HCT116 (cell line): ENCODE measurements around the gene CFD. TPM values are rescaled to one million over a fixed set of nuclear protein-coding genes. Genes with fewer than 3 reads are reported as not detected.
"Not testable (repeated sequence)": the region's sequence is repeated elsewhere in the genome, so short reads cannot be mapped to it uniquely, and the experiment has no call there.

Source experiments
- ATAC-seq: fragments of 200-7000 bp; cut with Tn5 transposase; 2 replicates; pipeline ENCODE4 v1.9.1; 2020; ENCODE audit warnings: mild to moderate bottlenecking, moderate library complexity
- BruUV-seq: library from RNA; stranded (reverse); fragments of 400-500 nt; replicated peaks from 2 replicates; lab custom pipeline; 2021; lab: Mats Ljungman, UMichigan
- CTCF ChIA-PET: fragments of 300-600 bp; sonication (Branson Sonifier 250); formaldehyde crosslinking; loops from one replicate; lab custom pipeline; 2021; ENCODE audit warnings: antibody characterized with exemption; lab: Charles Lee
- POLR2A ChIA-PET: fragments of 300-600, 350-600 bp; sonication (Branson Sonifier 250); formaldehyde crosslinking; loops from one replicate; lab custom pipeline; 2021; ENCODE audit warnings: antibody characterized with exemption; lab: Charles Lee
- RAD21 ChIA-PET, 2 experiments: fragments of 300-600 bp; sonication (Branson Sonifier 250); formaldehyde crosslinking; loops; one replicate each; lab custom pipeline; 2023; ENCODE audit warnings: low total read pairs in 2 of 2; ENCODE audit not compliant: uncharacterized antibody in 2 of 2, unreplicated experiment in 2 of 2, low non-redundant PET in 1 of 2; lab: Charles Lee
- DNase-seq: peaks from one replicate; pipeline ENCODE4 v3.0.0-alpha.2; 2010; ENCODE audit warnings: low read depth, low spot score
- H2AFZ ChIP-seq: fragments of 200-600 bp; shearing (Covaris generic), sonication (generic); 2 replicates; pipeline ENCODE4 v1.6.1; 2017; ENCODE audit warnings: low read depth, mixed run types, mixed read lengths, antibody characterized with exemption, low read length; ENCODE audit not compliant: poor library complexity, severe bottlenecking
- H3K27ac ChIP-seq: 2 replicates; pipeline ENCODE4 v1.5.1; 2012; ENCODE audit warnings: low read depth, low read length
- H3K27me3 ChIP-seq: fragments of 200-600 bp; sonication (generic); 2 replicates; pipeline ENCODE4 v1.6.1; 2016; ENCODE audit warnings: mixed run types, low read length, mixed read lengths; ENCODE audit not compliant: insufficient read depth
- H3K36me3 ChIP-seq, 2 experiments: fragments of 200-500 bp in 1 of 2; fragments of 200-600 bp in 1 of 2; sonication (Bioruptor generic) in 1 of 2; sonication (generic) in 1 of 2; 2 replicates each; pipeline versions ENCODE4 v1.5.1 to v1.6.1; 2014 to 2016; ENCODE audit warnings: low read length in 2 of 2, inconsistent platforms in 1 of 2, mixed read lengths in 1 of 2, mixed run types in 1 of 2; ENCODE audit not compliant: insufficient read depth in 2 of 2, control insufficient read depth in 1 of 2
- H3K4me1 ChIP-seq, 2 experiments: fragments of 200-600 bp in 1 of 2; sonication (generic) in 1 of 2; 2 replicates each; pipeline versions ENCODE4 v1.5.1 to v1.6.1; 2012 to 2017; ENCODE audit warnings: low read length in 2 of 2, inconsistent platforms in 1 of 2, mild to moderate bottlenecking in 1 of 2, mixed read lengths in 1 of 2, mixed run types in 1 of 2, moderate library complexity in 1 of 2; ENCODE audit not compliant: insufficient read depth in 2 of 2, control insufficient read depth in 1 of 2
- H3K4me2 ChIP-seq: fragments of 200-600 bp; sonication (generic); 2 replicates; pipeline ENCODE4 v1.6.1; 2017; ENCODE audit warnings: mixed run types, low read length, mixed read lengths
- H3K4me3 ChIP-seq, 2 experiments: fragments of 200-600 bp in 1 of 2; sonication (generic) in 1 of 2; replicated peaks in 1 of 2; 2 replicates each; pipeline ENCODE4 v1.5.1; 2011 to 2016; ENCODE audit warnings: low read length in 2 of 2, control low read depth in 1 of 2, low read depth in 1 of 2, mild to moderate bottlenecking in 1 of 2, mixed read lengths in 1 of 2, mixed run types in 1 of 2
- H3K79me2 ChIP-seq: fragments of 200-600 bp; sonication (generic); 2 replicates; pipeline ENCODE4 v1.6.1; 2017; ENCODE audit warnings: mild to moderate bottlenecking, mixed run types, low read length, moderate library complexity, mixed read lengths; ENCODE audit not compliant: insufficient read depth
- H3K9ac ChIP-seq: fragments of 200-600 bp; sonication (generic); 2 replicates; pipeline ENCODE4 v1.6.1; 2016; ENCODE audit warnings: low read length, mixed read lengths
- H3K9me2 ChIP-seq: fragments of 200-600 bp; sonication (generic), shearing (Covaris generic); 2 replicates; pipeline ENCODE4 v1.6.1; 2017; ENCODE audit warnings: mixed run types, mild to moderate bottlenecking, moderate library complexity; ENCODE audit not compliant: insufficient read depth
- H3K9me3 ChIP-seq, 2 experiments: fragments of 200-500 bp in 1 of 2; fragments of 200-600 bp in 1 of 2; sonication (Bioruptor generic) in 1 of 2; sonication (generic) in 1 of 2; 2 replicates each; pipeline ENCODE4 v1.6.1; 2014 to 2017; ENCODE audit warnings: low read length in 2 of 2, mixed read lengths in 2 of 2, inconsistent platforms in 1 of 2, low read depth in 1 of 2, mild to moderate bottlenecking in 1 of 2, mixed run types in 1 of 2, moderate library complexity in 1 of 2; ENCODE audit not compliant: control insufficient read depth in 1 of 2, insufficient read depth in 1 of 2
- H4K20me1 ChIP-seq: fragments of 200-600 bp; sonication (generic), shearing (Covaris generic); 2 replicates; pipeline ENCODE4 v1.6.1; 2017; ENCODE audit warnings: mixed run types, mild to moderate bottlenecking, moderate library complexity; ENCODE audit not compliant: insufficient read depth
- ELF1 ChIP-seq: IDR thresholded peaks from 2 replicates; pipeline ENCODE4 v1.6.1; 2012; ENCODE audit warnings: low read depth, borderline replicate concordance
- EZH2 ChIP-seq: fragments of 200-600 bp; sonication (generic); IDR thresholded peaks from 2 replicates; pipeline ENCODE4 v1.6.1; 2017; ENCODE audit warnings: antibody characterized with exemption, mixed run types
- RAD21 ChIP-seq: IDR thresholded peaks from 2 replicates; pipeline ENCODE4 v1.6.1; 2012; ENCODE audit warnings: low read depth, mild to moderate bottlenecking
- ZFX ChIP-seq: fragments of 450-650 bp; IDR thresholded peaks from 2 replicates; pipeline ENCODE4 v1.6.1; 2017
- intact Hi-C: fragments of 100-400 bp; cut with micrococcal nuclease; formaldehyde crosslinking; loops from 2 replicates; pipeline ENCODE4 v1.10.0; 2022
- total RNA-seq: library from RNA; stranded (reverse); gene quantifications from one replicate; pipeline ENCODE4 v1.2.1, GENCODE V29; 2021; ENCODE audit not compliant: unreplicated experiment
- TF ChIP-seq, protein P1 (sequence below): IDR thresholded peaks from 2 replicates; pipeline ENCODE4 v1.6.1; 2012

CFD gene
- total RNA-seq, 1 experiment from 2014 or later: 80.2 TPM

DNA sequence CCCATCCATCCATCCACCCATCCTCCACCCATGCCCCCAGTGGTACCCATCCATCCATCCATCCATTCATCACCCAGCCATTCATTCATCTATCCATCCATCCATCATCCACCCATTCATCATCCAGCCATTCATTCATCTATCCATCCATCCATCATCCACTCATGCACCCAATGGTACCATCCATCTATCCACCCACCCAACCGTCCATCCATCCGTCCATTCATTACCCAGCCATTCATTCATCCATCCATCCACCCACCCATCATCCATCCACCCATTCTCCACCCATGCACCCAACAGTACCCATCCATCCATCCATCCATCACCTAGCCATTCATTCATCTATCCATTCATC is 43.0 kb upstream of the CFD start:
- Histone ChIP-seq H3K27me3 (no peaks in the 10 kb centered on the region), H3K4me2 (no peak overlapping the region), H4K20me1 (no peaks in the 10 kb centered on the region; the same call in 1 of the 2 replicates), H2AFZ (no peak overlapping the region), H3K36me3 (peaks cover 0 to 3% of the 10 kb centered on the region in 2 experiments; a peak in 1 of 4 replicates), H3K79me2 (peaks cover under 1% of the 10 kb centered on the region; the same call in 1 of the 2 replicates), H3K4me3 (no peak overlapping the region), H3K4me1 (no peaks in the 10 kb centered on the region), H3K9ac (no peak overlapping the region), H3K9me2 (no peaks in the 10 kb centered on the region), H3K27ac (no peak overlapping the region), H3K9me3 (no peaks in the 10 kb centered on the region)
- ChIA-PET POLR2A (no interaction called here), CTCF (no interaction called here), RAD21 (no interaction called here)
- ATAC-seq: no peak
- no peak for DNase-seq
- no TSS peak for BruUV-seq
- intact Hi-C loops: no loop called here
- TF ChIP-seq EZH2 (no peak), ZFX (no peak), ELF1 (no peak), RAD21 (no peak)
- TF ChIP-seq, protein P1, sequence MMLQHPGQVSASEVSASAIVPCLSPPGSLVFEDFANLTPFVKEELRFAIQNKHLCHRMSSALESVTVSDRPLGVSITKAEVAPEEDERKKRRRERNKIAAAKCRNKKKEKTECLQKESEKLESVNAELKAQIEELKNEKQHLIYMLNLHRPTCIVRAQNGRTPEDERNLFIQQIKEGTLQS: no peak

DNA sequence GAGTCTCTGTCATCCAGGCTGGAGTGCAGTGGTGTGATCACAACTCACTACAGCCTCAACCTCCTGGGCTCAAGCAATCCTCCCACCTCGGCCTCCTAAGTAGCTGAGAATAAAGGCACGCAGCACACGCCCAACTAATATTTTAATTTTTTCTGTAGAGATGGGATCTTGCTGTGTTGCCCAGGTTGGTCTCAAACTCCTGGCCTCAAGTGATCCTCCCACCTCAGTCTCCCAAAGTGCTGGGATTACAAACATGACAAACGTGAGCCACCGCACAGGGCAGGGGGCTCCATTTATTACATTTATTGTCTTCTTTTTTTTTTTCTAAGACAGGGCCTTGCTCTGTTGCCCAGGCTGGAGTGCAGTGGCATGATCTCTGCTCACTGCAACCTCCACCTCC is 39.3 kb upstream of the CFD start:
- H3K4me3 ChIP-seq, H3K27ac ChIP-seq, H3K9me3 ChIP-seq, CTCF ChIA-PET, H3K9ac ChIP-seq, H3K79me2 ChIP-seq, intact Hi-C loops, RAD21 ChIA-PET, ATAC-seq, POLR2A ChIA-PET, BruUV-seq, H3K9me2 ChIP-seq, H3K4me1 ChIP-seq, H4K20me1 ChIP-seq, H3K4me2 ChIP-seq, DNase-seq, H3K27me3 ChIP-seq, H3K36me3 ChIP-seq, H2AFZ ChIP-seq: not testable (repeated sequence)
